HG03354 (cell line): Measurements from ENCODE around the gene PTGES2.
"Not testable (repeated sequence)": the region's sequence is repeated elsewhere in the genome, so short reads cannot be mapped to it uniquely, and the experiment has no call there.

Experiments
- ATAC-seq: cut with Tn5 transposase; IDR thresholded peaks from one replicate; pipeline ENCODE4 v1.9.1; 2021; ENCODE audit warnings: mild to moderate bottlenecking; ENCODE audit not compliant: unreplicated experiment, poor library complexity, severe bottlenecking

PTGES2 gene

GRCh38 chr9:128121466-128121810 lies 6.1 kb downstream of the PTGES2 start:
- ATAC-seq = no peak

GRCh38 chr9:128120741-128121465 lies 6.6 kb downstream of the PTGES2 start:
- ATAC-seq = no peak

- ATAC-seq = no peak
These were observed 7.3 kb downstream of the PTGES2 start for GRCh38 chr9:128120061-128120740.

DNA sequence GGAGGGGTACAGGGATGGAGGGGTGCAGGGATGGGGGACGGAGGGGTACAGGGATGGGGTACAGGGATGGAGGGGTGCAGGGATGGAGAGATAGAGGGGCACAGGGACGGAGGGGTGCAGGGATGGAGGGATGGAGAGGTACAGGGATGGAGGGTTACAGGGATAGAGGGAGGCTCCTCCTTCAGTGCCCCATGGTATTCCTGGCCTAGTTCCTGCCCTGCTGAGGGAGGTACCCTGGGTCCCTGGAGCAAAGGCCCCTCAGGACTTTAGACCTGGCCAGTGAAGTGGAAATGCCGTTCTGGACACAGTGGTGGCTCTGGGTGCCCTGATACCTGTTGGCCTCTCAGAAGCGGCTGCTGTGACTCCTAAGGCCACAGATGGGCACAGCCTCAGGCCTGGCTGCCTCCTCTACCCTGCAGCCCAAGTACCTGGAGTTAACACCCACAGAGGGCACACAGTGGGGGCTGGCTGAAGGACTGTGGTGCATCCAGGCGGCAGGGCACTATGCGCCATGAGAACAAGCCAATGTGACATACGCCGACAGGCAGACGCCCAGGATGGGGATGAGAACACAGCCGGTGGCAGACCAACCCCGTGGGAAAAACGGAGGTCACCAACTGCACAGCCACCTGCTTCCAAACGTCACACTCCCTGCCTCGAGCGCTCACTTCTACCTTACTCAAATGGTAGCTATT lies 8.4 kb downstream of the PTGES2 start:
- no peak for ATAC-seq

DNA sequence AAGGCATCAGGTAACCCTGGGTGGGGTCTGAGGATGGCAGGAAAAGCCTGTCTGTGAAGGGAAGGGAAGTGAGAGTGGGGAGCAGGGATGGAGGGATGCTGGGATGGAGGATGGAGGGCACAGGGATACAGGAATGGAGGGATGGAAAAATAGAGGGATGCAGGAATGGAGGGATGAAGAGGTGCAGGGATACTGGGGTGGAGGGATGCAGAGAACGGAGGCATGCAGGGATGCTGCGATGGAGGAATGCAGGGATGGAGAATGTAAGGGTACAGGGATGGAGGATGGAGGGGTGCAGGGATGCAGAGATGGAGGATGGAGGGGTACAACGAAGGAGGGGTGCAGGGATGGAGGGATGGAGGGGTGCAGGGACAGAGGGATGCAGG lies 9.1 kb downstream of the PTGES2 start:
- no peak for ATAC-seq

DNA sequence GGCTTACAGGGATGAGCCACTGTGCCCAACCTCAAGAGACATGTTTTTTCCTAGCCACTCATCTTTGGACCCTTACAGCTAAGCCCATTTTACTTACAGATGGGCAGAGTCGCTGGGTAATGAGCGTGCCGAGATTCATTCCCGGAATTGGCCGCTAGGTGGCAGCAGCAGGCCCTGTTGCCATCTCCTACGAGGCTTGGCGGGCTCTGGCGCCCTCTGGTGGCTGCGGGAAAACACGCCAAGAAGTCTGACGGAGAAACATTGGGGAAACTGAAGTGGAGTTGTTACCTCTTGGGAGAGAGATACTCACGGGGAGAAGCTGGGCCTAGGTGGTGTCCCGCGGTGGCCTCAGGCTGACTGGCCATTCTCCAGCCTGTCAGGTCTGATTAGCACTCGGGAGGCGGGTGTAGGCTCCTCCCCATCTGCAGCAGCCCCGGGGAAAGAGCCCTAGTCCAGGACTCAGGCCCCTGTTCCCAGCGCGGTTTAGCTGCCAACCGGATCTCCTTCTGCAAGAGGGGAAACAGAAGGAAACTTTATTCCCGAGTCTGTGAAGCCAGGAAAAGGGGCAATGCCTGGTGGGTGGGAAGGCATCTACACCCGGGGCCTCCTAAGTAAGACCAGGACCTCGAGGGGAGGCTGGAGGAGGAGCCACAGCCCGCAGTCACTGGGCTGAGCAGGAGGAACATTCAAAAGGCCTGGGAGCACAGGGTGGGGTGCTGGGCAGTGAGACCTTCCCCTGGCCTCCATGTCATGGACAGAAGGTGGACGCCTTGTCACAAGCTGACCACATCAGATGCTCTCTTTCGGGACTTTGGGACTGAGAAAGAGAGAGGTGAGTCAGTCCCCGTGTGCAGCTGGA lies 9.7 kb downstream of the PTGES2 start:
- ATAC-seq = peak; percentile 69

DNA sequence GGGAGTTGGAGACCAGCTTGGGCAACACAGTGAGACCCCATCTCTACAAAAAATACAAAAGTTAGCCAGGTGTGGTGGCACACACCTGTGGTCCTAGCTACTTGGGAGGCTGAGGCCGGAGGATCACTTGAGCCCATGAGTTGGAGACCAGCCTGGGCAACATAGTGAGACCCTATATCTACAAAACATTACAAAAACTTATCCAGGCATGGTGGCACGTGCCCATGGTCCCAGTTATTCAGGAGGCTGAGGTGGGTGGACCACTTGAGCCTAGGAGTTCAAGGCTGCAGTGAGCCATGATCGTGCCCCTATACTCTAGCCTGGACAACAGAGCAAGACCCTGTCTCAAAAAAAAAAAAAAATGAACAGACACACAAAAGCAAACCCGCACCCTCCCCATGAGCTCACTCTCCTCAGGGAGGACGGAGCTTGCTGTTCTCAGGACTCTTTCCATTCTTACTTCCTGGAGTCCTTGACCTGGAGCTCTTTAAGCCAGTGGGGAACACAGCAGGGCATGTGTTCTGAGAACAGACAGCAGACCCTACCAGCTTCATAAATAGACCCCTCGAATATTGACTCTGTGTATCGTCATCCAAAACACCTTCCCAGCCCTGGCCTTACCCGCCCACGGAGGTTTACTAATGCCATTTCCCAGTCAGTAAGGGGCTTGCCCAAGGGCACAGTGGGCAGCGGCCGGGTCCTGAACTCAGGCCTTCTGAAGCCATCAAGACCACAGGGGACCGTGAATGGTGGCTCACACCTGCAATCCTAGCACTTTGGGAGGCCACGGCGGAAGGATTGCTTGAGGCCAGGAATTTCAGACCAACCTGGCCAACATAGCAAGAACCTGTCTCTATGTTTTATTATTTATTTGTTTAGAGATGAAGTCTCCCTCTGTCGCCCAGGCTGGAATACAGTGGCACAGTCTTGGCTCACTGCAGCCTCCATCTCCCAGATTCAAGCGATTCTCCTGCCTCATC lies 11.1 kb downstream of the PTGES2 start:
- no peak for ATAC-seq

DNA sequence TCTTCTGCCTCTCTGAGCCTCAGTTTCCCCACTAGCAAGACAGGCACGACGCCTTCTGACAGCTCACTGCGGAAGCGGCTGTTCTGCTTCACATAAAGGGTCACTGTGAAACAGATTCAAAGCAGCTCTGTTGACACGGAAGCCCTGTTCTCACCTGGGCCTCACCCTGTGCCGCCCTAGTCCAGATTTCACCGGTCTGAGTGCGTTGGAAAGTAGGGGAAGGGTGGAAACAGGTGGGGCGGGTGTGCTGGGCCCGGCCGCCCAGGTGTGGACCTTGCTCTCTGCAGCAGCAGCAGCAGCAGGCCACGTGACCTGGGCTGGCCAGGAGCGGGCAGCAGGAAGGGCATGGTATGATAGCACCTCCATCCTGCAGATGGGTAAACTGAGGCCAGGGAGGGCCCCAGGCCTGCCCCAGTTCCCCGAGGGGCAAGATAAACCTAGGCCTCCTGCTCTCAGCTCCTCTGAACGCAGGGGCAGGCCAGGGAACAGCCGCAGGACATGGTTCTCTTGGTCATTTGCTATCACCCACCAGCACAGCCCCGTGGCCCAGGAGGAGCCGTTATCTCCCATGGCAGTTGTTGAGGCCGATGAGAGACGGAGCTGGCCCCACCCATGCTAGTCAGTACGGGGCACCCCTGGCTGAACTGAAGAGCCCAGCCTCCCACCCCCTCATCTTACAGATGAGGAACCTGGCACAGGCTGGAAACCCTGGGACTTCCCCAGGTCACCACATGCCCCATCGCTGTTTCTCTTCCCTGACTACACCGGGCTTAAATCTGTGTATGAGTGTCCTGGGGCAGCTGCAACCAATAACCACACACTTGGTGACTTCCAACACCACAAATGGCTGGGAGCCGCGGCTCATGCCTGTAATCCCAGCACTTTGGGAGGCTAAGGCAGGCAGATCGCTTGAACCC lies 12.1 kb downstream of the PTGES2 start:
- ATAC-seq = no peak

GRCh38 chr9:128114326-128115186 lies 13.0 kb downstream of the PTGES2 start:
- no peak for ATAC-seq

DNA sequence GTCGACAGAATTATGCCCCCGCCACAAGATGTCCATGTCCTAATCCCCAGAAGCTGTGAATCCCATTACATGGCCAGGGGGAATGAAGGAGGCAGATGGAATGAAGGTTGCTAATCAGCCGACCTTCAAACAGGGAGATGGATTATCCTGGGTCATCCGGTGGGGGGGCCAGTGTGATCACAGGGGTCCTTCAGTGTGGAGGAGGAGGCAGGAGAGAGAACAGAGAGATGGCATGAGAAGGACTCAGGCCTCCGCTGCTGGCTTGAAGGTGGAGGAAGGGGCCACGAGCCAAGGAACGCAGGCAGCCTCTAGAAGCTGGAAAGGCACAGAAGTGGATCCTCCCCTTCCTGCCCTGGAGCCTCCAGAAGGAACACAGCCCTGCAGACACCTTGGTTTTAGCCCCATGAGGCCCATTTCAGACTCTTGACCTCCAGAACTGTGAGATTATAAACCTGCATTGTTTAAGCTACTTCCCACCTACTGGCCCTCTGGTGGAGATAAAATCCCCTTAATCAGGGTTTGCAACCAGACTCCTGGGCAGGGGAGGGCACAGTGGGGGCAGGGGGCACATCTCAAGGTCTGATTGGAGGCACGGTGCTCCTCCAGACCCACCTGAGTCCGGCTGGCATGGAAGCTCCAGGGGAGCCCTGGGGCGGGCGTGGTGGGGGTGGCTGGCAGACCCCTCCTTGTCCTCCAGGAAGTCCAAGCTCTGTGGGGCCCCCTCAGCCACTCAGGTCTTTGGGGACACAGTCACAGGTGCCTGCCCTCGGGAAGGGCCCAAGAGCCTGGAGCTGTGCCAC lies 13.8 kb downstream of the PTGES2 start:
- ATAC-seq = no peak

- not testable (repeated sequence) for ATAC-seq
These were observed 15.8 kb downstream of the PTGES2 start for GRCh38 chr9:128111726-128112125.

DNA sequence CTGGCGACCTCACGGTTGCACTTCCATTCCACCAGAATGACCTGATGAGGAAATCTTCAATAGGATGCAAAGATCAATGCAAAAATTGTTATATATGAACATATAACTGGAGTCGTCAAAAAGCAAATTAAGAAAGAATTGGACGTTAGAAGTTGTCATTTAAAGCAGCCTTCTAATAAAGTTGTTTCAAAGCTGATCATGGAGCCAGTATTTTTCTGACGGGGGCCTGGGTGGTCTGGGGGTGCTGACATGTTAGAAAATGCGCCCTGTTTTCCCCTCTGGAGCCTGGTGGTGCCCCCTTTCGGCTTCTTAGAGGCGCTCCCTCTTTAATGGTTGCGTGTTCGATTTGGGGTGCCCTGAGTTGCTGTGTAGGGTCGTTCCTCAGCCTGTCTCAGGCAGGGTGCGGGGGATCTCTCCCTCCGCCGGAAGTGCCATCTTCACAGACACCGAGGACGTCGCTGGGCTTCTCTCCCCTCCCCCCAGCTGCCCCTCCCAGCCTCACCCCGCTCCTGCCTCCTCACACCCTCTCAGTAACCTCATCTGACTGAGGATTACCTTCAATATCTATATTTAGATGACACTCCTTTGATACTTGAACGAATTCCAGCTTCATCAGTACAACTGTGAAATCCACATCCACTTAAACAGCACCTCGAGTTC lies 18.3 kb downstream of the PTGES2 start:
- no peak for ATAC-seq

- no peak for ATAC-seq
These were observed 19.1 kb downstream of the PTGES2 start for GRCh38 chr9:128108269-128109049.

GRCh38 chr9:128107468-128108268 lies 19.9 kb downstream of the PTGES2 start:
- no peak for ATAC-seq
